GM21423 (cell line): Measurements from ENCODE around the gene CTNNA2.

ENCODE experiments used
- ATAC-seq: cut with Tn5 transposase; IDR thresholded peaks from one replicate; pipeline ENCODE4 v1.9.1; 2021; ENCODE audit warnings: mild to moderate bottlenecking, moderate library complexity; ENCODE audit not compliant: unreplicated experiment

Gene CTNNA2

GRCh38 chr2:79611448-79612016 lies 98.7 kb downstream of the CTNNA2 start:
- no peak for ATAC-seq

DNA sequence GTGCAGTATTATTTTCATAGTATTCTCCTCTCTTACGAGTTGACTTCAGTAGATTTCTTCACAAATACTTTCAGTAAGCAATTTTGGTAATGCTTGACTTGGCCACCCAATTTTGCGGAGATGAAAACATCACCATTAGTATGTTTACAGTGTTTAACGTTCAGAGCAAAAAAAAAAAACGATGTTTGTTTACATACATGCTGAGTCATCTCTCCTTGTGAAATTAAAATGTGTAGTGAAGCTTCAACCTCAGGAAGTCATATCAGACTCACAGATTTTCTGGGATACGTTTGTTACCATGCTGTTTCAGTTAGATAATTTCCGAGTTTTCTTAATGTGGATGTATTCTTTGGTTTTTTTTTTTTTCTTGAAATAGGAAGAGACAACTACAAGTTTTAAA lies 100.1 kb downstream of the CTNNA2 start:
- ATAC-seq = no peak

DNA sequence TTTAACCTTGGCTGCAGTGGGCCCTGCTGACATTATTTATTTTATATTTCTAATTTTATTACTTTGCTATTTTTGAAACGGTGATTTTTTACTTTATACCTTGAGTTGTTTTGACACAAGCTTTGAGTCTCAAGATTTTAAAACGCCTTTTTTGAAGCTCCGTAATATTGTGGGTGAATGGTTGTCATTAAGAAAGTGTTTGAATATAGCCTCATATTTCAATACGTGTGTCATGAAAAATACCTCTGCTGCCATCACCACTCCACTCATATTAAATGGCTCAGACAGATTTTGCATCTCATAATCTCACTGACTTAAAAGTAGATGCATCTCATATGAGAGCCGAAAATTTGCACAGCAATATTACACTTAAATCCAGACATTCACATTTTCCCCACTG lies 106.6 kb downstream of the CTNNA2 start:
- no peak for ATAC-seq

DNA sequence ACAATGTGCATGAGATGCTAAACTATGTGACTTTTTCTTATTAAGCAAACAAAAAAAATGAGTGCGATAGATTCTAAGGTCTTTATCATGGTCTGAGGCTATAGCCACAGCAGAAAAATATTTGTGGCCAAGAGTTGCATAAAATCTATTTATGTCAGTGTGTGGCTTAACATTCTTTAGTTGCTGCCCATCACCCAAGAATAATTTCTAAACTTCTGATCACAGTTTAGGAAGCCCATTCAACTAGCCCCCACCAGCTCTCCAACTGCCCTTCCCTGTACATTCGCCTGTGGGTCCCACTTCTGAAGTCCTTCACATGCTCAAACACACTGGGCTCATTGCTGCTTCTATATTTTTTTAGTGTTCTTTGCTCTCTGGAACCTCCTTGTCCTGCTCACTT lies 107.1 kb downstream of the CTNNA2 start:
- no peak for ATAC-seq

DNA sequence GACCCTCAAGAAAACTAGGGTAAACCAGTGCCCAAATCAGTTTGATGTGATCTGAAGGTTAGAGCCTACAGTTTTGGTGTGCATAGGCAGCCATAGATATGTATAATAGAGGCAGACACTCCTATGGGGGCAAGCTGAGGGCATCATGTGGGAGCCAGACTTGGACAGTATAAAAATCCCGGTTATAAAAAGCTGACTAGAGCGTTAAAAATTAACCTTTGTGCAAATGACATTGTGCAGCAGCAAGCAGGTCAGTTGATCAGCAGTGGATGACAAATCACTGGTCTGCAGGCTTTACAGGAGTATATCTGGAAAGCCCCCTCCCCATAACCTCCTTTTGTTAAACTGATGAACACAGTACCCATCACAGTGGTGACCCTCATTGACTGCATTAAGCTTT lies 107.8 kb downstream of the CTNNA2 start:
- no peak for ATAC-seq

DNA sequence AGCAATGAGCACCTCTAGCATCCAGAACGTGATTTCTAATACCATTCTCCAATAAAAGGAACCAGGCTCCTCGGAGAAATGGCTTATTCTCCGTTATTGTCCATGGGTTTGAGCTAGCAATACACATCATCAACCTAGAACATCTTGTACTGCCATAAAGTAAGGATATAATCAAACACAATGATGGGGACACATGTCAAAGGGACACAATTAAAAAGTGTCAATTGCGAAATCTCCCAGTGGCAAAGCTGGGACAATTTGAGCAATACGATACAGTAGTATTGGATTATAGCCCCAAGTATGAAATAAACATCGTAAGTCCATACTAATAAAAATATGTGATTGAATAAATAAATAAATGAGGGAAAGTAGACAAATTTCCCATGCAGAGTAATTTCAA lies 108.4 kb downstream of the CTNNA2 start:
- ATAC-seq = no peak

GRCh38 chr2:79621755-79622154 lies 108.9 kb downstream of the CTNNA2 start:
- ATAC-seq = no peak

DNA sequence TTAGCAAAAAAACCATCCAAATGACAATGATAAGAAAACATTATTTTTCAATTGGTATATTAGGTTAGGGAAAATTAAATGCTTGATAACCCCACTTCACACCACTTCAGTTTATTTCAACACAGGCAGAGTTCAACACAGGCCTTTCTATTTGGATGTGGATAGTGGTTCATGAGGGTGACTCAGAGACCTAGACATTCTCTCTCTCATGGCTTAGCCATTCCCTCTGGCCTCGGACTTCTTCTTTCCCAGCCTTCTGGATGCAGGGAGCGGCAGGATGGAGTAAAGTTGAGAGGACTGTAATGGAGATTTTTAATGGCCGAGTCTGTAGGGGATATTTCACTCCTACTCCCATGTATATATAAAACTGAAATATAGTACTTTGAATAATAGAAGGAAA lies 109.7 kb downstream of the CTNNA2 start:
- no peak for ATAC-seq

GRCh38 chr2:79627237-79627636 lies 114.4 kb downstream of the CTNNA2 start:
- no peak for ATAC-seq

GRCh38 chr2:79630060-79630459 lies 117.2 kb downstream of the CTNNA2 start:
- ATAC-seq = no peak

GRCh38 chr2:79630972-79631557 lies 118.2 kb downstream of the CTNNA2 start:
- ATAC-seq = no peak

- no peak for ATAC-seq
Observed at GRCh38 chr2:79638410-79638809, 125.6 kb downstream of the CTNNA2 start.

- no peak for ATAC-seq
Observed at GRCh38 chr2:79638954-79639353, 126.1 kb downstream of the CTNNA2 start.

GRCh38 chr2:79640001-79640400 lies 127.2 kb downstream of the CTNNA2 start:
- no peak for ATAC-seq

DNA sequence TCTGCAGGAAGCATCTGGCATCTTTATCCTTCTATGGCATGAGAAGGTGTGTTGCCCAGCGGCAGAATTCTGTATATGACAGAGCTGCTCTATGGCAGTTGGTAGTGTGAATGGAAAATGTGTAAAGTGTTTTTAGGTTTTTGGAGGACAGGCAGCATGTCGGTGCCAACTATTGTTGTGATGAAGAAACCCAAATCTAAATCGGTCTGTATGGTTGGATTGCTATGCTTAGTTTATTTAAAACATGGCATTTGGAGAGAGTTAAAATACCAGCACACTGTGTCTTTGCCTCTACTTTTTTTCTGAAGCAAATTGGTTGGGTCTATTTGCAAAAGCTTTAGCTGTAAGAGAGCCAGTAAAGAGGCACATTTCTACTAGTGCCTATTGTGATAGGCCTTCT lies 136.7 kb downstream of the CTNNA2 start:
- no peak for ATAC-seq

DNA sequence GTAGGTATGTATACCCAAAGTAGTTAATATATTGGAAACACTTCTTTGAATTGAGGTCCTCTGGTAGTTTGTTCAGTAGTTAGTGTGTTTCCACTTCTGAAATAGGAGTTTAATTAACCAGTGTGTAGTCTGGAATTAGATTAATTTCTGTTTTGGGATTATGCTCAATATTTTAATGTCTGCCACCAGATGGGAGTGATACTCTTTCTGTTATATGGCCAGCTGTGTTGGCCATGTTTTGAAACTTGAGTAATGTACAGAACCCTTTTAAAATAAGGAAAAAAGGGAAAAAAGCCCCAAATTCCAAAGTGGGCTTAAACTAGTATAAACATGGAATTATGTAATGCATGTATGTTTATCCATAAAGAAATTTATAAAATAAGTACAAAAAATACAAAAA lies 147.7 kb downstream of the CTNNA2 start:
- no peak for ATAC-seq

- no peak for ATAC-seq
Observed at GRCh38 chr2:79665091-79665490, 152.2 kb downstream of the CTNNA2 start.

DNA sequence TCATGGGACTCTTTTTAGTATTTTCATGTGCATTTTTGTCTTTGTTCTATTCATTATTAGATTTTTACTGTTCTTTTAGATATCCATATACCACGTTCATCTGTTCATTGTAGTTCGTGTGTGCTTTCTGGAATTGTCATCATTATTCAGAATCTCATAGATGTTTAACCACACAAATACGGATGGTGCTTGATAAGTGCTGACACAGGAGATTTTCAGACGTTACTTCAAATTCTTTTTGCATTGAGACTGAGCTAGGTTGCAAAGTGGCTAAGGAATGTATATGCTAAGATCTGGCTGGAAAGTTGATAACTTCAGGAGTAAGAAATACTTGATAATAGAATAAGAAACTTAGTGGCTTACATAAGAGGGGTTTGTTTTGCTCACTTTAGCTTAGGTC lies 153.6 kb downstream of the CTNNA2 start:
- ATAC-seq = no peak

GRCh38 chr2:79669714-79670113 lies 156.9 kb downstream of the CTNNA2 start:
- ATAC-seq = no peak

DNA sequence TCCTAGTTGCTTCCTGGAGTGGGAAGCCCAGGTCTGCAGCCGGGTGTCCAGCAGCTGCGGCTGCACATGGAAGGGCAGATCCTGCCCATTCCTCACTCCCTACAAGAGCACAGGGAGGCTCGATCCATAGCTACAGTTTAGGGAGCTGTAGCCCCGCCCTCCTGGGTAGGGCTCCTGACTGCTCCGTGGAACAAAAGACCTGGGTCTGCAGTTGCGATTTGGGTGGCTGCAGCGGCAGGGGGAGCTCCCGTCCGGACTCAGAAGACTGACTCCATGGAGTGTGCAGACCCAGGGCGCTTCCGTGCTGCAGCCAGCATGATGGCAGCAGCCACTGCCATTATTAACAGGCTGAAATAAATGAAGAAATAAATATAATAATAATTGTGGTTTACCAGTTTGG lies 157.3 kb downstream of the CTNNA2 start:
- no peak for ATAC-seq

GRCh38 chr2:79686884-79687283 lies 174.0 kb downstream of the CTNNA2 start:
- no peak for ATAC-seq

- ATAC-seq = no peak
Observed at GRCh38 chr2:79695248-79695647, 182.4 kb downstream of the CTNNA2 start.

GRCh38 chr2:79697200-79697599 lies 184.3 kb downstream of the CTNNA2 start:
- no peak for ATAC-seq
